H1 (cell line): Measurements from ENCODE around the gene METRNL. TPM values are rescaled to one million over a fixed set of nuclear protein-coding genes. Genes with fewer than 3 reads are reported as not detected.

Source experiments
- FOSL1 ChIP-seq: IDR thresholded peaks from 2 replicates; pipeline ENCODE4 v1.6.1; 2011; ENCODE audit warnings: mild to moderate bottlenecking, low read depth, low read length, moderate library complexity; ENCODE audit not compliant: insufficient read depth
- JUND ChIP-seq: IDR thresholded peaks from 2 replicates; pipeline ENCODE4 v1.6.1; 2011; ENCODE audit warnings: mild to moderate bottlenecking, improper control_type of control experiment, low read length
- TAF7 ChIP-seq: optimal IDR thresholded peaks from 2 replicates; pipeline ENCODE3; 2011; ENCODE audit warnings: low read depth, mild to moderate bottlenecking, inconsistent platforms, low read length, moderate library complexity, borderline replicate concordance
- polyA plus RNA-seq, 7 experiments: library from polyadenylated mRNA; depleted of rRNA in 3 of 7; stranded (reverse) in 5 of 7; unstranded in 2 of 7; fragments of >200 nt in 5 of 7; fragments of 200-250 nt in 2 of 7; gene quantifications; 1 replicate in 5 of 7; 2 replicates in 1 of 7; 4 replicates in 1 of 7; pipeline versions ENCODE4 v1.2.1 to v1.2.3, GENCODE V29; 2011 to 2013; ENCODE audit warnings: missing spikeins in 2 of 7, mixed read lengths in 2 of 7
- total RNA-seq: library from RNA; stranded (reverse); fragmentation: NEBNext Ultra II Directional; extraction: Animal tissue kit (Norgen Biotek cat#: 25700); gene quantifications from 2 replicates; pipeline ENCODE4 v1.2.1, GENCODE V29; 2021
- TF ChIP-seq, protein P1 (sequence below): fragments of 300-600 bp; sonication (generic); IDR thresholded peaks from 2 replicates; pipeline ENCODE4 v1.7.1; 2012; ENCODE audit warnings: low read length, moderate library complexity, mild to moderate bottlenecking, inconsistent platforms; ENCODE audit not compliant: insufficient replicate concordance

METRNL gene
- total and polyA plus RNA-seq, 2 of the 8 experiments (the other 6 are each of a cell fraction or from before 2014, with no cell fraction given), result 13.9 to 14.2 TPM

DNA sequence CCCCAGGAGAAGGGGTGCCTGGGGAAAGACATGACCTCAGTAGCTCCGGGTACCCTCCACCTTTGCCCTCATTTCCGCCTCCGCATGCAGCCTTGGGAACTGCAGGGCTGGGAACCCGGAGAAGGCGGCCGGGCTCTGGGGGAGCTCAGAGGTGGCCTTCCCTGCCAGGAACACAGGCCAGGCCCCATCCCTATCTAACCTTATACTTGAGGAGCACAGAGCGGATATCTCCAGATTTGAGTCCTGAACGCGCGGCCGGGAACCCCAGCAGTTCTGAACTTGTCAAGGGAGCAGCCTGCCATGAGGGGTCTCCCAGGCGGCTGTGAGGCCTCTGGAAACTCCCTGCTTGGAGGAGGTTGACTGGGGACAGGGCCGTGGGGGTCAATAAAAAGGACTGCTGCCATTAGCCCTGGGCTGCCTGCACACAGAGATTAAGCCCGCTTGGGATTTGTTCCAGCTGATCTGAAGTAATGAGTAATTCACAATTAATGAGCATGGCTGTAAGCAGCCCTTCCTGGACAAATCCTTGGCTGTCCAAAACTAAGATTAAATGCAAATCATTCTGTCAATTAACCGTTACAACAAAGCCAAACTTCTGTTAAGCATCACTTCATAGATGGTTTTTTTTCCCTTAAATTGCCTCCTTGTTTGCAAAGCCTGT lies 26.3 kb upstream of the METRNL start (continued):
- TF ChIP-seq, protein P1, sequence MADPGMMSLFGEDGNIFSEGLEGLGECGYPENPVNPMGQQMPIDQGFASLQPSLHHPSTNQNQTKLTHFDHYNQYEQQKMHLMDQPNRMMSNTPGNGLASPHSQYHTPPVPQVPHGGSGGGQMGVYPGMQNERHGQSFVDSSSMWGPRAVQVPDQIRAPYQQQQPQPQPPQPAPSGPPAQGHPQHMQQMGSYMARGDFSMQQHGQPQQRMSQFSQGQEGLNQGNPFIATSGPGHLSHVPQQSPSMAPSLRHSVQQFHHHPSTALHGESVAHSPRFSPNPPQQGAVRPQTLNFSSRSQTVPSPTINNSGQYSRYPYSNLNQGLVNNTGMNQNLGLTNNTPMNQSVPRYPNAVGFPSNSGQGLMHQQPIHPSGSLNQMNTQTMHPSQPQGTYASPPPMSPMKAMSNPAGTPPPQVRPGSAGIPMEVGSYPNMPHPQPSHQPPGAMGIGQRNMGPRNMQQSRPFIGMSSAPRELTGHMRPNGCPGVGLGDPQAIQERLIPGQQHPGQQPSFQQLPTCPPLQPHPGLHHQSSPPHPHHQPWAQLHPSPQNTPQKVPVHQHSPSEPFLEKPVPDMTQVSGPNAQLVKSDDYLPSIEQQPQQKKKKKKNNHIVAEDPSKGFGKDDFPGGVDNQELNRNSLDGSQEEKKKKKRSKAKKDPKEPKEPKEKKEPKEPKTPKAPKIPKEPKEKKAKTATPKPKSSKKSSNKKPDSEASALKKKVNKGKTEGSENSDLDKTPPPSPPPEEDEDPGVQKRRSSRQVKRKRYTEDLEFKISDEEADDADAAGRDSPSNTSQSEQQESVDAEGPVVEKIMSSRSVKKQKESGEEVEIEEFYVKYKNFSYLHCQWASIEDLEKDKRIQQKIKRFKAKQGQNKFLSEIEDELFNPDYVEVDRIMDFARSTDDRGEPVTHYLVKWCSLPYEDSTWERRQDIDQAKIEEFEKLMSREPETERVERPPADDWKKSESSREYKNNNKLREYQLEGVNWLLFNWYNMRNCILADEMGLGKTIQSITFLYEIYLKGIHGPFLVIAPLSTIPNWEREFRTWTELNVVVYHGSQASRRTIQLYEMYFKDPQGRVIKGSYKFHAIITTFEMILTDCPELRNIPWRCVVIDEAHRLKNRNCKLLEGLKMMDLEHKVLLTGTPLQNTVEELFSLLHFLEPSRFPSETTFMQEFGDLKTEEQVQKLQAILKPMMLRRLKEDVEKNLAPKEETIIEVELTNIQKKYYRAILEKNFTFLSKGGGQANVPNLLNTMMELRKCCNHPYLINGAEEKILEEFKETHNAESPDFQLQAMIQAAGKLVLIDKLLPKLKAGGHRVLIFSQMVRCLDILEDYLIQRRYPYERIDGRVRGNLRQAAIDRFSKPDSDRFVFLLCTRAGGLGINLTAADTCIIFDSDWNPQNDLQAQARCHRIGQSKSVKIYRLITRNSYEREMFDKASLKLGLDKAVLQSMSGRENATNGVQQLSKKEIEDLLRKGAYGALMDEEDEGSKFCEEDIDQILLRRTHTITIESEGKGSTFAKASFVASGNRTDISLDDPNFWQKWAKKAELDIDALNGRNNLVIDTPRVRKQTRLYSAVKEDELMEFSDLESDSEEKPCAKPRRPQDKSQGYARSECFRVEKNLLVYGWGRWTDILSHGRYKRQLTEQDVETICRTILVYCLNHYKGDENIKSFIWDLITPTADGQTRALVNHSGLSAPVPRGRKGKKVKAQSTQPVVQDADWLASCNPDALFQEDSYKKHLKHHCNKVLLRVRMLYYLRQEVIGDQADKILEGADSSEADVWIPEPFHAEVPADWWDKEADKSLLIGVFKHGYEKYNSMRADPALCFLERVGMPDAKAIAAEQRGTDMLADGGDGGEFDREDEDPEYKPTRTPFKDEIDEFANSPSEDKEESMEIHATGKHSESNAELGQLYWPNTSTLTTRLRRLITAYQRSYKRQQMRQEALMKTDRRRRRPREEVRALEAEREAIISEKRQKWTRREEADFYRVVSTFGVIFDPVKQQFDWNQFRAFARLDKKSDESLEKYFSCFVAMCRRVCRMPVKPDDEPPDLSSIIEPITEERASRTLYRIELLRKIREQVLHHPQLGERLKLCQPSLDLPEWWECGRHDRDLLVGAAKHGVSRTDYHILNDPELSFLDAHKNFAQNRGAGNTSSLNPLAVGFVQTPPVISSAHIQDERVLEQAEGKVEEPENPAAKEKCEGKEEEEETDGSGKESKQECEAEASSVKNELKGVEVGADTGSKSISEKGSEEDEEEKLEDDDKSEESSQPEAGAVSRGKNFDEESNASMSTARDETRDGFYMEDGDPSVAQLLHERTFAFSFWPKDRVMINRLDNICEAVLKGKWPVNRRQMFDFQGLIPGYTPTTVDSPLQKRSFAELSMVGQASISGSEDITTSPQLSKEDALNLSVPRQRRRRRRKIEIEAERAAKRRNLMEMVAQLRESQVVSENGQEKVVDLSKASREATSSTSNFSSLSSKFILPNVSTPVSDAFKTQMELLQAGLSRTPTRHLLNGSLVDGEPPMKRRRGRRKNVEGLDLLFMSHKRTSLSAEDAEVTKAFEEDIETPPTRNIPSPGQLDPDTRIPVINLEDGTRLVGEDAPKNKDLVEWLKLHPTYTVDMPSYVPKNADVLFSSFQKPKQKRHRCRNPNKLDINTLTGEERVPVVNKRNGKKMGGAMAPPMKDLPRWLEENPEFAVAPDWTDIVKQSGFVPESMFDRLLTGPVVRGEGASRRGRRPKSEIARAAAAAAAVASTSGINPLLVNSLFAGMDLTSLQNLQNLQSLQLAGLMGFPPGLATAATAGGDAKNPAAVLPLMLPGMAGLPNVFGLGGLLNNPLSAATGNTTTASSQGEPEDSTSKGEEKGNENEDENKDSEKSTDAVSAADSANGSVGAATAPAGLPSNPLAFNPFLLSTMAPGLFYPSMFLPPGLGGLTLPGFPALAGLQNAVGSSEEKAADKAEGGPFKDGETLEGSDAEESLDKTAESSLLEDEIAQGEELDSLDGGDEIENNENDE, result no peak
- no peak for TF ChIP-seq TAF7
- no peak for TF ChIP-seq JUND
- no peak for TF ChIP-seq FOSL1
